HG03175 (cell line): ENCODE results near the gene NINL.
"Not testable (repeated sequence)": the region's sequence is repeated elsewhere in the genome, so short reads cannot be mapped to it uniquely, and the experiment has no call there.

ENCODE experiments used
- ATAC-seq: cut with Tn5 transposase; IDR thresholded peaks from one replicate; pipeline ENCODE4 v1.9.1; 2021; ENCODE audit warnings: mild to moderate bottlenecking, moderate library complexity; ENCODE audit not compliant: unreplicated experiment

Gene NINL

GRCh38 chr20:25487975-25488374 is 97.4 kb downstream of the NINL start:
- ATAC-seq, result no peak

DNA sequence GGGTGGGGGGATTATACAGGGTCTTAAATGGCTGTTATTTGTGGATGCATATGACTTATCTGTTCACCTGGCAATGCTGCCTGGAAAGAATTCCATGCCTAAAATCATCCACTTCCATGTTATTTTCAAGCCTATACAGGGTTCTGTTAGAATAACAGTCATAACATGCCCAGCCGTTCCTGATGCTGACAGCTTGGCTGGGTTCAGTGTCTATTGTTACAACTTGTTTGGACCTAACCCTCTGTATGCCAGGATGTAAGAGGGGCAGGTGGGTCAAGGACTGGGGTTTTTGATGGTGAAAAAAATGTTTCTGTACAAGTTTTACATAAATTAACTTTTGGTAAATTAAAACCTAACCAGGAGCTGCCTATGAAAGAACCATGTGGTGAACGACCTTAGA is 98.0 kb downstream of the NINL start:
- ATAC-seq, result no peak

- no peak for ATAC-seq
Observed at GRCh38 chr20:25486377-25486776, 99.0 kb downstream of the NINL start.

- no peak for ATAC-seq
Observed at GRCh38 chr20:25485872-25486271, 99.5 kb downstream of the NINL start.

- no peak for ATAC-seq
Observed at GRCh38 chr20:25484911-25485511, 100.3 kb downstream of the NINL start.

GRCh38 chr20:25484224-25484846 is 101.0 kb downstream of the NINL start:
- ATAC-seq, result no peak

GRCh38 chr20:25483431-25484132 is 101.7 kb downstream of the NINL start:
- no peak for ATAC-seq

DNA sequence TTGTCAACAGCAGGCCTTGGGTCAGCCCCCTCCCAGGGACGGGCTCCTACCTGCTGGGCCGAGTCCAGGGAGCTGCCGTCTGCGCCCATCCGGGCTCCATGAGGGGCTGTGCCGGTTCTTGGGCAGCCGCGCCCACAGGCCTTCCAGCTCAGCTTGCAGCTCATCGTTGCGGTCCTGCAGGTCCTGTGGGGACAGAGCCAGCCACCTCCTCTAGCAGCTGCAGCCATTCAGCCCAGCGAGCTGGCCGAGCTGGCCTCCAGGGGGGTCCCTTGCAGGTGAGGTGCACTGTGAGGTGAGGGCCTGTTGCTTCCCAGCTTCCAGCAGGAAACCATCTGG is 103.4 kb downstream of the NINL start:
- no peak for ATAC-seq

DNA sequence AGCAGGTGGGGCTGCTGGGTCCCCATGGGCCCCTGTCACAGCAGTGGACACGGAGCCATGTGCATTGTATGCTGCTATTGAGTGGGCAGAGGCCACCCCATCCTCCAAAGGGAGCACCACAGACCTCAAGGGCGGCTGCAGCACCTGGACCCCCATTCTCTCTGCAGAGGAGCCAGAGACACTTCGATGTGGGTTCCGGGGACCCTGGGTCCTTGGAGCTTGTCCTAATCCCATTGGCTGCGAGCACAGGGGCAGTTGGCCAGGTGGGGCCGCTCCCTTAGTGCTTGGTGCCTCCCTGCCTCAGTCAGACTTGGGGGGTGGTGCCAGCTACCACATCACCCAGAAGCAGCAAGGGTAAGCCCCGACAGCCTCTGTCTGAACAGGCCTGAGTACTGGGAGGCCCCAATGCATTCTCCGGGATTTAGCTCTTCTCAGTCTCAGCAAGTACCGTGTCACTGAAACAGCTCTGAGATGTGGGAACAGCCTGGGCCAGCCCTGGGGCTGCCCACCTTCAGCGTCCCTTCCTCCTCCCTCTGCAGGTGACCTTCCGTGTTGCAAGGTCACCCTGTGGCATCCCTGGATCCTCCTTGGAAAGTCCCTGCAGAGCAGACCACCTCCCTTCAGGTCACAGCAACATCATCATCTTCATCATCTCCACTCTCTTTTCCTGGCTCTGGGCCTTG is 104.0 kb downstream of the NINL start:
- ATAC-seq, result no peak

GRCh38 chr20:25480797-25481196 is 104.5 kb downstream of the NINL start:
- no peak for ATAC-seq

- ATAC-seq, result no peak
Observed at GRCh38 chr20:25480156-25480555, 105.2 kb downstream of the NINL start.

- no peak for ATAC-seq
Observed at GRCh38 chr20:25479638-25480037, 105.7 kb downstream of the NINL start.

DNA sequence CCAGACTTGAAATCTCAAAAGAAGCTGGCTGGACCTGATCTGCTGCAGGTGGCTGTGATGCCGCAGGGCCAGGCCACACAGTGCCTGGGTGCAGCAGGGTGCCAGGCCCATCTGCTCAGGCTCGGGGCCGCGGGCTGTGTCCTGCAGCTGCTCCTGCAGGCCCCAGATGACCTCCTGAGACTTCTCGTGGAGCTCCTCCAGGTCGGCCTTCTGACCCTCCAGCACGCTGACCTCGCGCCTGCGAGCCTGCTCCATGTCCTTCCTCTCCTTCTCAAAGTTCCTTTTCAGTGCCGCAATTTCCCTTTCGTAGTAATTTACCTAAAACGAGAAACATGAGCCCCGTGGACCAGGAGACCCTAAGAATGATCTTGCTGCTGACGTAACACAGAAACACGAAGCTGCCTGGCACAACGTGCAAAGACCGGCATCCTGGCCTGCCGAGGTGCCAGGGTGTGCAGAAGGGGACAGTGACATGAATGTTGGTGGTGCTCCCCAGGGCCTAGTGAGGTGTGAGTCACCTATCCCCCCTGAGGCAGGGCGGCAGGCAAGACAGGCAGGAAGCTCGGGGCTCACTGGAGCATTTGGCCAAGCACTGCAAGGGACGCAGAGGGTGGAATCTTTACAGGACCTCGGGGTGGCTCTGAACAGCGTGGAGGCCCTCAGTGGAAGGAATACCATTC is 106.3 kb downstream of the NINL start:
- no peak for ATAC-seq

GRCh38 chr20:25477014-25477882 is 108.1 kb downstream of the NINL start:
- ATAC-seq, result no peak

GRCh38 chr20:25476106-25477013 is 109.0 kb downstream of the NINL start:
- no peak for ATAC-seq

DNA sequence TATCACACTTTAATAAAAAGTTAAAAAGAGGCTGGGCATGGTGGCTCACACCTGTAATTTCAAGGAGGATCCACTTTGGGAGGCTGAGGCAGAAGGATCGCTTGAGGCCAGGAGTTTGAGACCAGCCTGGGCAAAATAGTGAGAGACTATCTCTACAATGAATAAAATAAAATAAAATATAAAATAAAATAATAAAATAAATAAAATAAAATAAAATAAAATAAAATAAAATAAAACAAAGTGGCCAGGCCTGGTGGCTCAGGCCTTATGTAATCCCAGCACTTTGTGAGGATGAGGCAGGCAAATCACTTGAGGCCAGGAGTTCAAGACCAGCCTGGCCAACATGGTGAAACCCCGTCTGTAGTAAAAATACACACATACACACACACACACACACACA is 112.0 kb downstream of the NINL start:
- not testable (repeated sequence) for ATAC-seq

DNA sequence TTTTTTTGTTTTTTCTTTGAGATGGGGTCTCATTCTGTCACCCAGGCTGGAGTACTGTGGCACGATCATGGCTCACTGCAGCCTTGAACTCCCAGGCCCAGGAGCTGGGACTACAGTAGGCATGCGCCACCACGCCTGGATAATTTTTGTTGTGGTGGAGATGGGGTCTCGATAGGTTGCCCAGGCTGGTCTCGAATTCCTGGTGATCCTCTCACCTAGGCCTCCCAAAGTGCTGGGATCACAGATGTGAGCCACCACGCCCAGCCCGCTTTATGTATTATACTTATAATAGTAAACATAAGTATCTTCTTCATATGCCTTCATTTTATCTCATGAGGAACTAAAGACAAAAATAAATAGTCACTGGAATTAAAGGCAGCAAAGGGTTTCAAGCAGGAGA is 114.3 kb downstream of the NINL start:
- ATAC-seq, result no peak

DNA sequence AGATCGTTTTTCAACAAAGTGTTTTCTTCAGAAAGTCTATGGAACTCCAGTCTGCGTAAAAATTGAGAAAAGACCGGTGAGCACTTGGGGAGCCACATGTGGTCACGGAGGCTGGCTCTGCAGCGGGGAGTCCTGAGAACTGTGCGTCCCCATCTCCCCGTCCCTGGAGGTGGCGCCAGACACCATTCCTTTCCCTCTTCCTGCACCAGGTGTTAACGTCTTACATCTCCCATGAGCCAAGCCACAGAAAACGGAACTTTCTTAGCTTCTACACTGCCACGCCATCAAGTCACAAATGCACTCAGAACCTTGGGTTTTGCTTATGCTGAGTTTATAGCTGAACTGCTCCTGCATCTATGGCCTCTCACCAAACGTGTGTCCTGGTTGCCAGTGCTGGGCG is 115.3 kb downstream of the NINL start:
- peak; percentile 84 for ATAC-seq

DNA sequence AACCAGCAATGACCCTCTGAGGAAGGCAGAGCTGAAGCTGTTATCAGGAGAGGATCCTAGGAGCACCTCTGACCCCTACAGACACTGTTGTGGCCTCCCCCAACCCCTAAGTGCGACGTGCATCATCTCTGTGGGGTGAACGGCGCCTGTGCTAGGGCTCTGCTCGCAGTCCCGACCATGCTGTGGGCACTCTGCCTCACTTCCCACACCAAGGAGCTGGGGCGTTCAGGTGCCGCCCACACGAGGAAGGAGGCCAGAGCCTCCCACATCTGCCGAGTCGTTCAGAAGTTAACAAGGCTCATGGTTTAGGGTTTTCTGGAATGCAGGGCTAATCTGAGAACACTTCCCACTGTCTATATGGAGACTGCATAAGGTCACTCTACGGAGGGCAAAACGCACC is 115.8 kb downstream of the NINL start:
- no peak for ATAC-seq
